HEK293 (cell line): ENCODE results near the gene ARPC3.
"Not testable (repeated sequence)": the region's sequence is repeated elsewhere in the genome, so short reads cannot be mapped to it uniquely, and the experiment has no call there.

Experiments used
- CTCF ChIA-PET: fragments of 350-600 bp; formaldehyde crosslinking; extraction: SDS; loops from one replicate; lab custom pipeline; 2021; ENCODE audit warnings: antibody characterized with exemption; lab: Yijun Ruan, JAX
- POLR2A ChIA-PET: fragments of 300-600 bp; formaldehyde crosslinking; extraction: SDS; loops from one replicate; lab custom pipeline; 2020; ENCODE audit warnings: antibody characterized with exemption, inconsistent platforms; lab: Yijun Ruan, JAX
- H3K27ac ChIP-seq: fragments of 200-500 bp; sonication (Bioruptor generic); 2 replicates; pipeline ENCODE4 v1.5.1; 2014; ENCODE audit warnings: low read depth, low read length, control low read depth, inconsistent platforms; ENCODE audit errors: extremely low read depth
- H3K36me3 ChIP-seq, 2 experiments: fragments of 200-500 bp in 1 of 2; sonication (Bioruptor generic) in 1 of 2; 1 replicate in 1 of 2; 2 replicates in 1 of 2; pipeline ENCODE4 v1.5.1; 2014 to 2017; ENCODE audit warnings: inconsistent platforms in 2 of 2, low read length in 2 of 2; ENCODE audit not compliant: control insufficient read depth in 2 of 2, insufficient read depth in 1 of 2
- H3K4me1 ChIP-seq: fragments of 200-500 bp; sonication (Bioruptor generic); 2 replicates; pipeline ENCODE4 v1.5.1; 2014; ENCODE audit warnings: mild to moderate bottlenecking, low read length, inconsistent platforms; ENCODE audit not compliant: control insufficient read depth, insufficient read depth
- H3K4me3 ChIP-seq: 2 replicates; pipeline ENCODE4 v1.5.1; 2011; ENCODE audit warnings: low read depth, mild to moderate bottlenecking, control low read depth, low read length, moderate library complexity
- H3K9me3 ChIP-seq: fragments of 200-500 bp; sonication (Bioruptor generic); 2 replicates; pipeline ENCODE4 v1.5.1; 2014; ENCODE audit warnings: low read depth, low read length, inconsistent platforms; ENCODE audit not compliant: control insufficient read depth, insufficient read depth
- GFI1B ChIP-seq: fragments of 450-650 bp; formaldehyde crosslinking; IDR thresholded peaks from 2 replicates; pipeline ENCODE4 v1.5.1; 2016; ENCODE audit warnings: missing biosample characterization, missing genetic modification characterization
- GLIS2 ChIP-seq: fragments of 450-650 bp; formaldehyde crosslinking; IDR thresholded peaks from 2 replicates; pipeline ENCODE4 v1.5.1; 2016; ENCODE audit warnings: missing biosample characterization, missing genetic modification characterization
- HOXA7 ChIP-seq: sonication (generic); formaldehyde crosslinking; IDR thresholded peaks from 2 replicates; pipeline ENCODE4 v1.8.1; 2022; ENCODE audit warnings: missing genetic modification reagents, borderline replicate concordance
- IKZF3 ChIP-seq: fragments of 450-650 bp; IDR thresholded peaks from 2 replicates; pipeline ENCODE4 v1.5.0; 2018; ENCODE audit warnings: missing biosample characterization, mild to moderate bottlenecking, missing genetic modification characterization, moderate library complexity
- OVOL3 ChIP-seq: fragments of 450-650 bp; formaldehyde crosslinking; IDR thresholded peaks from 2 replicates; pipeline ENCODE4 v1.5.1; 2016; ENCODE audit warnings: missing biosample characterization, missing genetic modification characterization
- SETDB1 ChIP-seq: IDR thresholded peaks from one replicate; pipeline ENCODE4 v1.6.1; 2017; ENCODE audit warnings: mild to moderate bottlenecking, low read length, moderate library complexity, mixed read lengths; ENCODE audit not compliant: insufficient read length
- WT1 ChIP-seq: fragments of 450-650 bp; formaldehyde crosslinking; IDR thresholded peaks from 2 replicates; pipeline ENCODE4 v1.5.1; 2016; ENCODE audit warnings: missing biosample characterization, missing genetic modification characterization
- ZBTB17 ChIP-seq: fragments of 450-650 bp; formaldehyde crosslinking; IDR thresholded peaks from 2 replicates; pipeline ENCODE4 v1.5.1; 2016; ENCODE audit warnings: missing biosample characterization, missing genetic modification characterization
- ZBTB48 ChIP-seq: fragments of 450-650 bp; formaldehyde crosslinking; IDR thresholded peaks from 2 replicates; pipeline ENCODE4 v1.5.1; 2016; ENCODE audit warnings: missing biosample characterization, missing genetic modification characterization
- ZBTB8A ChIP-seq: fragments of 450-650 bp; formaldehyde crosslinking; IDR thresholded peaks from 2 replicates; pipeline ENCODE4 v1.5.1; 2016; ENCODE audit warnings: missing biosample characterization, missing genetic modification characterization
- ZFP41 ChIP-seq: fragments of 450-650 bp; formaldehyde crosslinking; IDR thresholded peaks from 2 replicates; pipeline ENCODE4 v1.5.1; 2016; ENCODE audit warnings: missing biosample characterization, missing genetic modification characterization, borderline replicate concordance
- ZNF175 ChIP-seq: fragments of 450-650 bp; formaldehyde crosslinking; IDR thresholded peaks from 2 replicates; pipeline ENCODE4 v1.5.1; 2016; ENCODE audit warnings: missing biosample characterization, missing genetic modification characterization
- ZNF341 ChIP-seq: fragments of 450-650 bp; formaldehyde crosslinking; IDR thresholded peaks from 2 replicates; pipeline ENCODE4; 2016; ENCODE audit warnings: low read depth, missing biosample characterization, missing genetic modification characterization
- ZNF423 ChIP-seq: fragments of 450-650 bp; formaldehyde crosslinking; IDR thresholded peaks from 2 replicates; pipeline ENCODE4 v1.5.1; 2016; ENCODE audit warnings: missing biosample characterization, missing genetic modification characterization
- ZNF530 ChIP-seq: fragments of 450-650 bp; formaldehyde crosslinking; IDR thresholded peaks from 2 replicates; pipeline ENCODE4 v1.5.1; 2016; ENCODE audit warnings: low read depth, missing biosample characterization, missing genetic modification characterization
- ZNF558 ChIP-seq: fragments of 450-650 bp; formaldehyde crosslinking; IDR thresholded peaks from 2 replicates; pipeline ENCODE4 v1.5.1; 2016; ENCODE audit warnings: missing biosample characterization, missing genetic modification characterization
- ZNF600 ChIP-seq: fragments of 450-650 bp; formaldehyde crosslinking; IDR thresholded peaks from 2 replicates; pipeline ENCODE4 v1.5.1; 2016; ENCODE audit warnings: missing biosample characterization, missing genetic modification characterization
- ZNF701 ChIP-seq: fragments of 450-650 bp; formaldehyde crosslinking; IDR thresholded peaks from 2 replicates; pipeline ENCODE4 v1.5.1; 2016; ENCODE audit warnings: missing biosample characterization, missing genetic modification characterization
- ZNF768 ChIP-seq: fragments of 450-650 bp; formaldehyde crosslinking; IDR thresholded peaks from 2 replicates; pipeline ENCODE4 v1.5.1; 2018; ENCODE audit warnings: missing biosample characterization, mild to moderate bottlenecking, missing genetic modification characterization
- ZNF791 ChIP-seq: fragments of 450-650 bp; formaldehyde crosslinking; IDR thresholded peaks from 2 replicates; pipeline ENCODE4 v1.5.1; 2016; ENCODE audit warnings: missing biosample characterization, missing genetic modification characterization
- ZSCAN23 ChIP-seq: fragments of 450-650 bp; formaldehyde crosslinking; IDR thresholded peaks from 2 replicates; pipeline ENCODE4 v1.5.1; 2016; ENCODE audit warnings: missing biosample characterization, missing genetic modification characterization
- TF ChIP-seq, protein P1 (sequence below): fragments of 450-650 bp; formaldehyde crosslinking; IDR thresholded peaks from 2 replicates; pipeline ENCODE4 v1.5.0; 2017; ENCODE audit warnings: missing biosample characterization, missing genetic modification characterization, borderline replicate concordance
- TF ChIP-seq, protein P2 (sequence below): fragments of 450-650 bp; formaldehyde crosslinking; IDR thresholded peaks from 2 replicates; pipeline ENCODE4 v1.5.1; 2016; ENCODE audit warnings: missing biosample characterization, missing genetic modification characterization
- TF ChIP-seq, protein P3 (sequence below): fragments of 450-650 bp; formaldehyde crosslinking; IDR thresholded peaks from 2 replicates; pipeline ENCODE4 v1.5.1; 2017; ENCODE audit warnings: missing biosample characterization, mild to moderate bottlenecking, missing genetic modification characterization, moderate library complexity

Gene ARPC3

DNA sequence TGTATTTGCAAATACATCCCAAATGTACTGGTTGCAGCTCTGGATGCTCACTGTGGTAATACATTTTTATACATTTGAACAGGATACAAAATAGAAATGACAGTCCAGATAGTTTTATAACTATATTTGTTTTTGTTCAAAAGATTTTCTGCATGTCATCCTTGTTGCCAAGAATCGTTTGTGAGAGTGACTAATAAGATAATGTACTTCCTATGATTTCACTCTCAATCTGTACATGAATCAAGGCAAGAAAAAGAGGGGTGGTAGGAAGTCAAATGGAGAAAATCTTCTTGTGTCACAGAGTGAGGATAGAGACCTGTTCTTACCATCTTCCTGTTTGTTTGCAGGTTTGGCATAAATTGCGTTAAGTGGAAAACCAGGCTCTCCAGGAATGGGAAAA lies 13.9 kb downstream of the ARPC3 start:
- ChIA-PET POLR2A (interaction anchor here (0.6 kb wide), 1 partner anchor 17 kb away, joined by 5 read pairs; no protein-coding TSS in a partner anchor), CTCF (no interaction called here)
- TF ChIP-seq ZNF558 (tag by site-specific recombination) (no peak), HOXA7 (CRISPR knock-in tag) (no peak), ZNF341 (tag by site-specific recombination) (no peak), ZBTB8A (tag by site-specific recombination) (no peak), ZBTB17 (no peak), GLIS2 (tag by site-specific recombination) (no peak), IKZF3 (tag by site-specific recombination) (no peak)
- TF ChIP-seq, protein P1, sequence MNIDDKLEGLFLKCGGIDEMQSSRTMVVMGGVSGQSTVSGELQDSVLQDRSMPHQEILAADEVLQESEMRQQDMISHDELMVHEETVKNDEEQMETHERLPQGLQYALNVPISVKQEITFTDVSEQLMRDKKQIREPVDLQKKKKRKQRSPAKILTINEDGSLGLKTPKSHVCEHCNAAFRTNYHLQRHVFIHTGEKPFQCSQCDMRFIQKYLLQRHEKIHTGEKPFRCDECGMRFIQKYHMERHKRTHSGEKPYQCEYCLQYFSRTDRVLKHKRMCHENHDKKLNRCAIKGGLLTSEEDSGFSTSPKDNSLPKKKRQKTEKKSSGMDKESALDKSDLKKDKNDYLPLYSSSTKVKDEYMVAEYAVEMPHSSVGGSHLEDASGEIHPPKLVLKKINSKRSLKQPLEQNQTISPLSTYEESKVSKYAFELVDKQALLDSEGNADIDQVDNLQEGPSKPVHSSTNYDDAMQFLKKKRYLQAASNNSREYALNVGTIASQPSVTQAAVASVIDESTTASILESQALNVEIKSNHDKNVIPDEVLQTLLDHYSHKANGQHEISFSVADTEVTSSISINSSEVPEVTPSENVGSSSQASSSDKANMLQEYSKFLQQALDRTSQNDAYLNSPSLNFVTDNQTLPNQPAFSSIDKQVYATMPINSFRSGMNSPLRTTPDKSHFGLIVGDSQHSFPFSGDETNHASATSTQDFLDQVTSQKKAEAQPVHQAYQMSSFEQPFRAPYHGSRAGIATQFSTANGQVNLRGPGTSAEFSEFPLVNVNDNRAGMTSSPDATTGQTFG (tag by site-specific recombination): no peak
- TF ChIP-seq, protein P2, sequence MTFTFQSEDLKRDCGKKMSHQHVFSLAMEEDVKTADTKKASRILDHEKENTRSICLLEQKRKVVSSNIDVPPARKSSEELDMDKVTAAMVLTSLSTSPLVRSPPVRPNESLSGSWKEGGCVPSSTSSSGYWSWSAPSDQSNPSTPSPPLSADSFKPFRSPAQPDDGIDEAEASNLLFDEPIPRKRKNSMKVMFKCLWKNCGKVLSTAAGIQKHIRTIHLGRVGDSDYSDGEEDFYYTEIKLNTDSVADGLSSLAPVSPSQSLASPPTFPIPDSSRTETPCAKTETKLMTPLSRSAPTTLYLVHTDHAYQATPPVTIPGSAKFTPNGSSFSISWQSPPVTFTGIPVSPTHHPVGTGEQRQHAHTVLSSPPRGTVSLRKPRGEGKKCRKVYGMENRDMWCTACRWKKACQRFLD (tag by site-specific recombination): no peak
- no peaks in the 10 kb centered on the region for H3K4me1 ChIP-seq
- H3K9me3 ChIP-seq: no peaks in the 10 kb centered on the region
- H3K36me3 ChIP-seq: peaks cover 42 to 57% of the 10 kb centered on the region in 2 experiments
- H3K4me3 ChIP-seq: no peak overlapping the region
- no peak overlapping the region for H3K27ac ChIP-seq

- POLR2A ChIA-PET: interaction anchor here (0.5 to 2.0 kb wide), 6 partner anchors 18 to 444 kb away, joined by 3 to 10 read pairs (median 8); partner anchors contain the start of genes ANAPC7, ARPC3, FAM216A and GPN3
- no peak overlapping the region for H3K27ac ChIP-seq
Observed at GRCh38 chr12:110431957-110432587, 18.1 kb downstream of the ARPC3 start.

GRCh38 chr12:110429676-110430075 lies 20.5 kb downstream of the ARPC3 start:
- CTCF ChIA-PET: interaction anchor here (0.7 kb wide), 1 partner anchor 23 kb away, joined by 3 read pairs; no protein-coding TSS in a partner anchor
- H3K27ac ChIP-seq, H3K4me3 ChIP-seq, H3K9me3 ChIP-seq, POLR2A ChIA-PET, H3K4me1 ChIP-seq, H3K36me3 ChIP-seq: not testable (repeated sequence)

More at GRCh38 chr12:110431957-110432587, 18.1 kb downstream of the ARPC3 start:
- no peak overlapping the region for H3K4me3 ChIP-seq
- H3K4me1 ChIP-seq: no peaks in the 10 kb centered on the region
- H3K9me3 ChIP-seq: no peaks in the 10 kb centered on the region
- TF ChIP-seq ZNF768 (tag by site-specific recombination) (no peak), ZNF423 (no peak), ZNF791 (tag by site-specific recombination) (no peak), GFI1B (tag by site-specific recombination) (no peak), WT1 (tag by site-specific recombination) (no peak), ZNF341 (tag by site-specific recombination) (no peak), SETDB1 (no peak), ZBTB48 (tag by site-specific recombination) (no peak), ZNF701 (no peak), ZNF175 (no peak), ZSCAN23 (tag by site-specific recombination) (no peak), ZNF530 (tag by site-specific recombination) (no peak), ZNF600 (no peak), ZFP41 (tag by site-specific recombination) (no peak), OVOL3 (tag by site-specific recombination) (no peak)
- TF ChIP-seq, protein P2 (tag by site-specific recombination): no peak
- TF ChIP-seq, protein P3, sequence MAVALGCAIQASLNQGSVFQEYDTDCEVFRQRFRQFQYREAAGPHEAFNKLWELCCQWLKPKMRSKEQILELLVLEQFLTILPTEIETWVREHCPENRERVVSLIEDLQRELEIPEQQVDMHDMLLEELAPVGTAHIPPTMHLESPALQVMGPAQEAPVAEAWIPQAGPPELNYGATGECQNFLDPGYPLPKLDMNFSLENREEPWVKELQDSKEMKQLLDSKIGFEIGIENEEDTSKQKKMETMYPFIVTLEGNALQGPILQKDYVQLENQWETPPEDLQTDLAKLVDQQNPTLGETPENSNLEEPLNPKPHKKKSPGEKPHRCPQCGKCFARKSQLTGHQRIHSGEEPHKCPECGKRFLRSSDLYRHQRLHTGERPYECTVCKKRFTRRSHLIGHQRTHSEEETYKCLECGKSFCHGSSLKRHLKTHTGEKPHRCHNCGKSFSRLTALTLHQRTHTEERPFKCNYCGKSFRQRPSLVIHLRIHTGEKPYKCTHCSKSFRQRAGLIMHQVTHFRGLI: no peak
- TF ChIP-seq, protein P1 (tag by site-specific recombination): no peak
- H3K36me3 ChIP-seq: peaks cover 17 to 22% of the 10 kb centered on the region in 2 experiments
- CTCF ChIA-PET: interaction anchor here (0.6 to 2.9 kb wide), 51 partner anchors 10 to 774 kb away, joined by 3 to 28 read pairs (median 4); partner anchors contain the start of genes ANAPC7, FAM216A and GPN3
